Neural progenitor cell (in vitro differentiated cells): Measurements from ENCODE around the gene MYBPHL. TPM values are rescaled to one million over a fixed set of nuclear protein-coding genes. Genes with fewer than 3 reads are reported as not detected.

ENCODE experiments used
- DNase-seq: peaks from one replicate; pipeline ENCODE4 v3.0.0-alpha.2; 2016; ENCODE audit warnings: low spot score
- H2AFZ ChIP-seq: fragments of 200-600 bp; sonication (generic); replicated peaks from 2 replicates; pipeline ENCODE4 v1.6.1; 2016; ENCODE audit warnings: antibody characterized with exemption
- H3F3A ChIP-seq: fragments of 200-600 bp; sonication (generic); 2 replicates; pipeline ENCODE4 v1.6.1; 2016; ENCODE audit warnings: antibody characterized with exemption, low read depth
- H3K27ac ChIP-seq: fragments of 200-600 bp; sonication (generic); 2 replicates; pipeline ENCODE4 v1.5.1; 2016; ENCODE audit warnings: mild to moderate bottlenecking
- H3K27me3 ChIP-seq: fragments of 200-600 bp; sonication (generic); 2 replicates; pipeline ENCODE4 v1.6.1; 2016; ENCODE audit warnings: mild to moderate bottlenecking, moderate library complexity
- H3K36me3 ChIP-seq: fragments of 200-600 bp; sonication (generic); 2 replicates; pipeline ENCODE4 v1.5.1; 2016
- H3K4me1 ChIP-seq: fragments of 200-600 bp; sonication (generic); 2 replicates; pipeline ENCODE4 v1.6.1; 2016; ENCODE audit warnings: mixed run types
- H3K4me2 ChIP-seq: fragments of 200-600 bp; sonication (generic); 2 replicates; pipeline ENCODE4 v1.6.1; 2016
- H3K4me3 ChIP-seq: fragments of 200-600 bp; sonication (generic); 2 replicates; pipeline ENCODE4 v1.5.1; 2016
- H3K79me2 ChIP-seq: fragments of 200-600 bp; sonication (generic); 2 replicates; pipeline ENCODE4 v1.6.1; 2016; ENCODE audit warnings: low read depth
- H3K9ac ChIP-seq: fragments of 200-600 bp; sonication (generic); 2 replicates; pipeline ENCODE4 v1.6.1; 2016
- H3K9me3 ChIP-seq: fragments of 200-600 bp; sonication (generic); 2 replicates; pipeline ENCODE4 v1.5.1; 2016; ENCODE audit warnings: low read depth
- H4K20me1 ChIP-seq: fragments of 200-600 bp; sonication (generic); 2 replicates; pipeline ENCODE4 v1.6.1; 2016; ENCODE audit warnings: low read depth
- H3K27ac Mint-ChIP-seq: 3 replicates; pipeline ENCODE4 v1.8.0; 2021; ENCODE audit warnings: mixed read lengths
- H3K27me3 Mint-ChIP-seq: 2 replicates; pipeline ENCODE4 v1.8.0; 2022; ENCODE audit warnings: low read depth, mild to moderate bottlenecking, inconsistent platforms, moderate library complexity, mixed read lengths; ENCODE audit not compliant: insufficient read depth
- H3K36me3 Mint-ChIP-seq: 3 replicates; pipeline ENCODE4 v1.8.0; 2021; ENCODE audit warnings: mixed read lengths
- H3K4me1 Mint-ChIP-seq: 3 replicates; pipeline ENCODE4 v1.8.0; 2021; ENCODE audit warnings: mixed read lengths
- H3K4me3 Mint-ChIP-seq: 3 replicates; pipeline ENCODE4 v1.8.0; 2021; ENCODE audit warnings: mild to moderate bottlenecking, moderate library complexity, mixed read lengths
- H3K9me3 Mint-ChIP-seq: 3 replicates; pipeline ENCODE4 v1.8.0; 2020; ENCODE audit warnings: mixed read lengths
- EZH2 ChIP-seq: fragments of 200-600 bp; sonication (generic); IDR thresholded peaks from 2 replicates; pipeline ENCODE4 v1.6.1; 2017; ENCODE audit warnings: antibody characterized with exemption, mild to moderate bottlenecking, moderate library complexity
- EZH2phosphoT487 ChIP-seq: fragments of 200-600 bp; sonication (generic); IDR thresholded peaks from 2 replicates; pipeline ENCODE4 v1.6.1; 2017; ENCODE audit warnings: antibody characterized with exemption
- total RNA-seq: library from RNA; depleted of rRNA; stranded (reverse); fragments of >200 nt; gene quantifications from 2 replicates; pipeline ENCODE4 v1.2.3, GENCODE V29; 2015; ENCODE audit warnings: low replicate concordance
- TF ChIP-seq, protein P1 (sequence below): fragments of 200-600 bp; sonication (generic); IDR thresholded peaks from 2 replicates; pipeline ENCODE4 v1.5.1; 2017; ENCODE audit warnings: antibody characterized with exemption, mild to moderate bottlenecking

Gene MYBPHL
- total RNA-seq, 1 donor from 2014 or later = not detected

DNA sequence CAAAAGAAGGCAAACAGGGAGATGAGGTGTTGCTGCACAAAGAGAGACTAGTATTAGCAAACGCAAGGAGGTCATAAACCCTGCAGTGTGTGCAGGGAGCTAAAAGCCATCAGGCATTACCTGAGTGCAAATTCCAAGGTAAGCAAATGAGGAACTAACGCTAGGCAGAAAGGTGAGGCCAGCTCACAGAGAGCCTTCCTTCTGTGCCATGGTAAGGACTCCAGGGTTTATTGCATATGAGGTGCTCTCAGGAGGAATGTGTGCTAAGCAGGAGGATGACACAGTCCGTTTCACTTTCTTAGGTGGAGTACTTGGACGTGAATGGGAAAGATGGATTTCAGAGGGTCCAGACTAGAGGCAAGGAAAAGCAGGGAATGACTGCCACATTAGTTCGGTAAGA lies 44.6 kb upstream of the MYBPHL start:
- H3K9me3 ChIP-seq = no peaks in the 10 kb centered on the region
- no peak overlapping the region for H3K4me3 Mint-ChIP-seq
- peaks cover 32% of the 10 kb centered on the region for H3K4me1 ChIP-seq
- no peak overlapping the region for H3K27ac Mint-ChIP-seq
- no peak overlapping the region for H3K27ac ChIP-seq
- H3K27me3 ChIP-seq = no peaks in the 10 kb centered on the region
- peaks cover 8% of the 10 kb centered on the region for H3K36me3 Mint-ChIP-seq
- H4K20me1 ChIP-seq = no peaks in the 10 kb centered on the region
- TF ChIP-seq EZH2 (no peak), EZH2phosphoT487 (no peak)
- TF ChIP-seq, protein P1, sequence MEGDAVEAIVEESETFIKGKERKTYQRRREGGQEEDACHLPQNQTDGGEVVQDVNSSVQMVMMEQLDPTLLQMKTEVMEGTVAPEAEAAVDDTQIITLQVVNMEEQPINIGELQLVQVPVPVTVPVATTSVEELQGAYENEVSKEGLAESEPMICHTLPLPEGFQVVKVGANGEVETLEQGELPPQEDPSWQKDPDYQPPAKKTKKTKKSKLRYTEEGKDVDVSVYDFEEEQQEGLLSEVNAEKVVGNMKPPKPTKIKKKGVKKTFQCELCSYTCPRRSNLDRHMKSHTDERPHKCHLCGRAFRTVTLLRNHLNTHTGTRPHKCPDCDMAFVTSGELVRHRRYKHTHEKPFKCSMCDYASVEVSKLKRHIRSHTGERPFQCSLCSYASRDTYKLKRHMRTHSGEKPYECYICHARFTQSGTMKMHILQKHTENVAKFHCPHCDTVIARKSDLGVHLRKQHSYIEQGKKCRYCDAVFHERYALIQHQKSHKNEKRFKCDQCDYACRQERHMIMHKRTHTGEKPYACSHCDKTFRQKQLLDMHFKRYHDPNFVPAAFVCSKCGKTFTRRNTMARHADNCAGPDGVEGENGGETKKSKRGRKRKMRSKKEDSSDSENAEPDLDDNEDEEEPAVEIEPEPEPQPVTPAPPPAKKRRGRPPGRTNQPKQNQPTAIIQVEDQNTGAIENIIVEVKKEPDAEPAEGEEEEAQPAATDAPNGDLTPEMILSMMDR = no peak
- no peak overlapping the region for H3K4me2 ChIP-seq
- H3K9ac ChIP-seq = no peak overlapping the region
- no peak overlapping the region for H2AFZ ChIP-seq
- H3K4me3 ChIP-seq = no peak overlapping the region
- no peaks in the 10 kb centered on the region for H3K9me3 Mint-ChIP-seq
- no peaks in the 10 kb centered on the region for H3K79me2 ChIP-seq
- H3K36me3 ChIP-seq = no peaks in the 10 kb centered on the region
- DNase-seq = no peak
- no peaks in the 10 kb centered on the region for H3K27me3 Mint-ChIP-seq
- peaks cover 35% of the 10 kb centered on the region for H3F3A ChIP-seq
- H3K4me1 Mint-ChIP-seq = peaks cover 2% of the 10 kb centered on the region

DNA sequence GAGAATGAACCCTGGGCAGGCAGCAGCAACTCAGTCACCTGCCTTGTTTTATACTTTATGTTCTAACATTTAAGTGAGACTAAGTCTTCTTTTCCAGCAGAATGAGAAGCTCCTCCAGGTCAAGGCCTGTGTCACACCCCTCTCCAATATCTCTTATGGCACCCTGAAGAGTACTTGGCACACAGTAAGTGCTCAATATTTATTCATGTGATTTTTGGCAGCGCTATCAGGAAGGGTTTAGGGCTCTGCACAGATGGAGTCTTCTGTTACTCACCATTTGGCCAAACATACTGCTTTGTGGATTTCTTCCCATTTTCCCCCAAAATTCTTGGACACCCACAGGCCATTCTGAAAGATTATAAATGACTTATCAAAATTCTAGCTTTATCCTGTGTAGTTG lies 43.8 kb upstream of the MYBPHL start:
- Mint-ChIP-seq H3K27me3 (no peaks in the 10 kb centered on the region), H3K27ac (no peak overlapping the region), H3K36me3 (peaks cover 8% of the 10 kb centered on the region), H3K9me3 (no peaks in the 10 kb centered on the region), H3K4me1 (peaks cover 2% of the 10 kb centered on the region), H3K4me3 (no peak overlapping the region)
- H3K36me3 ChIP-seq = no peaks in the 10 kb centered on the region
- no peaks in the 10 kb centered on the region for H3K27me3 ChIP-seq
- H3K27ac ChIP-seq = peak overlapping the region; percentile 95
- H3F3A ChIP-seq = peaks cover 35% of the 10 kb centered on the region
- TF ChIP-seq, protein P1 = no peak
- TF ChIP-seq EZH2 (no peak), EZH2phosphoT487 (no peak)
- peaks cover 32% of the 10 kb centered on the region for H3K4me1 ChIP-seq
- H2AFZ ChIP-seq = no peak overlapping the region
- H3K9ac ChIP-seq = no peak overlapping the region
- H3K79me2 ChIP-seq = no peaks in the 10 kb centered on the region
- H4K20me1 ChIP-seq = no peaks in the 10 kb centered on the region
- H3K4me3 ChIP-seq = peak overlapping the region; percentile 3
- H3K4me2 ChIP-seq = peak overlapping the region; percentile 60
- H3K9me3 ChIP-seq = no peaks in the 10 kb centered on the region
- no peak for DNase-seq

DNA sequence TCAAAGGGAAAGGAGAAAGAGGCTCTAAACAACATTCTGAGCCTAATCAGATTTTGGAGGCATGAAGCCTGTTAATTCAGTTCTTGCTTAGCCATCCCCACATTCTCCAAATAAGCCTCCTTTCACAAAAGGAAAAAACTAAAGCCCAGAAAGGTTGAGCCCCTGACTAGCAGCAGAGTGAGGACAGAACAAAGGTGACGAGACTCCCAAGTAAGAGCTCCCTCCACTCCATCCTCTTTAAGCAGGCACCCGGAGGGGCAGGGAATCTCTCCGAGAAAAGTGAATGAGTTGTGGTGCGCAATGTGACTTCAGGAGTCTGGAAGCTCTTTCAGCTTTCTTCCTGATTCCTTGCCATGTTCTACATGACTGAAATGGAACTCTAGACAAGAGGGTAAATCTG lies 43.4 kb upstream of the MYBPHL start:
- H3K79me2 ChIP-seq = no peaks in the 10 kb centered on the region
- H4K20me1 ChIP-seq = no peaks in the 10 kb centered on the region
- H3K4me1 Mint-ChIP-seq = peaks cover 2% of the 10 kb centered on the region
- H3K4me3 ChIP-seq = peak overlapping the region; percentile 3
- H3K36me3 ChIP-seq = no peaks in the 10 kb centered on the region
- DNase-seq = peak; percentile 81
- H3K4me3 Mint-ChIP-seq = no peak overlapping the region
- H3F3A ChIP-seq = peaks cover 35% of the 10 kb centered on the region
- H3K27ac ChIP-seq = peak overlapping the region; percentile 95
- H3K36me3 Mint-ChIP-seq = peaks cover 11% of the 10 kb centered on the region
- no peak overlapping the region for H3K27ac Mint-ChIP-seq
- H3K9ac ChIP-seq = no peak overlapping the region
- H3K9me3 Mint-ChIP-seq = no peaks in the 10 kb centered on the region
- H3K9me3 ChIP-seq = no peaks in the 10 kb centered on the region
- H3K27me3 Mint-ChIP-seq = no peaks in the 10 kb centered on the region
- H2AFZ ChIP-seq = no peak overlapping the region
- H3K4me1 ChIP-seq = peaks cover 27% of the 10 kb centered on the region
- H3K27me3 ChIP-seq = no peaks in the 10 kb centered on the region
- peak overlapping the region; percentile 60 for H3K4me2 ChIP-seq
- no peak for TF ChIP-seq EZH2
- no peak for TF ChIP-seq EZH2phosphoT487
- TF ChIP-seq, protein P1 = no peak
